SK-N-SH treated with all-trans-retinoic acid at 6 μM for 48 hours (cell line): Measurements from ENCODE around the gene PLCB4.
A peak's percentile ranks its signal among the peaks of the same experiment; 100 is the strongest.

Experiments
- ATAC-seq: fragments of 200-7000 bp; cut with Tn5 transposase; 3 replicates; pipeline ENCODE4 v1.9.1; 2020; ENCODE audit warnings: mild to moderate bottlenecking, moderate library complexity
- ARNTL ChIP-seq: fragments of 450-650 bp; formaldehyde crosslinking; IDR thresholded peaks from 2 replicates; pipeline ENCODE4 v1.5.0; 2020; ENCODE audit warnings: low read depth, mild to moderate bottlenecking, moderate library complexity, borderline replicate concordance
- BACH2 ChIP-seq: fragments of 250-450 bp; sonication (Bioruptor Pico); IDR thresholded peaks from 2 replicates; pipeline ENCODE4 v1.9.0; 2021; ENCODE audit warnings: mild to moderate bottlenecking, borderline replicate concordance
- CREB5 ChIP-seq: fragments of 250-450 bp; sonication (Bioruptor Pico); IDR thresholded peaks from 2 replicates; pipeline ENCODE4 v1.5.1; 2020; ENCODE audit warnings: low read depth, mild to moderate bottlenecking, moderate library complexity
- CSDC2 ChIP-seq: fragments of 250-450 bp; sonication (Bioruptor Pico); IDR thresholded peaks from 2 replicates; pipeline ENCODE4 v1.5.0; 2020; ENCODE audit warnings: mild to moderate bottlenecking, moderate library complexity
- CSRNP3 ChIP-seq: fragments of 250-450 bp; sonication (Bioruptor Pico); IDR thresholded peaks from 2 replicates; pipeline ENCODE4 v1.5.1; 2021; ENCODE audit warnings: mild to moderate bottlenecking, moderate library complexity
- ESRRG ChIP-seq: fragments of 250-450 bp; sonication (Bioruptor Pico); IDR thresholded peaks from 2 replicates; pipeline ENCODE4 v1.6.1; 2021; ENCODE audit warnings: mild to moderate bottlenecking
- GLIS3 ChIP-seq: fragments of 250-450 bp; sonication (Bioruptor Pico); IDR thresholded peaks from 2 replicates; pipeline ENCODE4 v1.5.0; 2020; ENCODE audit warnings: mild to moderate bottlenecking, moderate library complexity
- ISL1 ChIP-seq: fragments of 250-450 bp; sonication (Bioruptor Pico); IDR thresholded peaks from 2 replicates; pipeline ENCODE4 v2.1.2; 2022; ENCODE audit warnings: mild to moderate bottlenecking, moderate library complexity
- OSR1 ChIP-seq: fragments of 250-450 bp; sonication (Bioruptor Pico); IDR thresholded peaks from 2 replicates; pipeline ENCODE4 v1.8.0; 2022; ENCODE audit warnings: moderate library complexity, mild to moderate bottlenecking, inconsistent platforms
- PPARA ChIP-seq: fragments of 250-450 bp; sonication (Bioruptor Pico); IDR thresholded peaks from 2 replicates; pipeline ENCODE4 v1.5.0; 2020; ENCODE audit warnings: mild to moderate bottlenecking, borderline replicate concordance
- RARB ChIP-seq: fragments of 250-450 bp; sonication (Bioruptor Pico); IDR thresholded peaks from 2 replicates; pipeline ENCODE4 v1.8.0; 2021; ENCODE audit warnings: mild to moderate bottlenecking, moderate library complexity
- SNAI2 ChIP-seq: fragments of 250-450 bp; sonication (Bioruptor Pico); IDR thresholded peaks from 2 replicates; pipeline ENCODE4 v1.5.0; 2020; ENCODE audit warnings: mild to moderate bottlenecking, moderate library complexity
- TCF4 ChIP-seq: fragments of 250-450 bp; sonication (Bioruptor Pico); IDR thresholded peaks from 2 replicates; pipeline ENCODE4 v1.8.0; 2021; ENCODE audit warnings: mild to moderate bottlenecking, moderate library complexity, borderline replicate concordance
- TOX ChIP-seq: fragments of 250-450 bp; sonication (Bioruptor Pico); IDR thresholded peaks from 2 replicates; pipeline ENCODE4 v1.8.0; 2021; ENCODE audit warnings: mild to moderate bottlenecking, moderate library complexity, borderline replicate concordance
- ZC3H10 ChIP-seq: fragments of 250-450 bp; sonication (Bioruptor Pico); IDR thresholded peaks from 2 replicates; pipeline ENCODE4 v1.5.1; 2021; ENCODE audit warnings: mild to moderate bottlenecking, moderate library complexity
- ZFP3 ChIP-seq: fragments of 250-450 bp; sonication (Bioruptor Pico); IDR thresholded peaks from 2 replicates; pipeline ENCODE4 v1.5.0; 2020; ENCODE audit warnings: mild to moderate bottlenecking, moderate library complexity
- ZFP30 ChIP-seq: fragments of 450-650 bp; formaldehyde crosslinking; IDR thresholded peaks from 2 replicates; pipeline ENCODE4 v1.5.0; 2022; ENCODE audit warnings: mild to moderate bottlenecking, moderate library complexity
- ZNF565 ChIP-seq: fragments of 450-650 bp; formaldehyde crosslinking; conservative IDR thresholded peaks from 2 replicates; pipeline ENCODE4 v1.5.0; 2020; ENCODE audit warnings: low read depth, mild to moderate bottlenecking, moderate library complexity
- ZNF70 ChIP-seq: fragments of 450-650 bp; formaldehyde crosslinking; IDR thresholded peaks from 2 replicates; pipeline ENCODE4 v1.5.0; 2020; ENCODE audit warnings: mild to moderate bottlenecking, moderate library complexity
- ZNF8 ChIP-seq: fragments of 450-650 bp; formaldehyde crosslinking; IDR thresholded peaks from 2 replicates; pipeline ENCODE4 v1.5.0; 2020; ENCODE audit warnings: mild to moderate bottlenecking, moderate library complexity
- TF ChIP-seq, protein P1 (sequence below): fragments of 250-450 bp; sonication (Bioruptor Pico); IDR thresholded peaks from 2 replicates; pipeline ENCODE4 v1.8.0; 2020; ENCODE audit warnings: mild to moderate bottlenecking, moderate library complexity, borderline replicate concordance
- TF ChIP-seq, protein P2 (sequence below): fragments of 250-450 bp; sonication (Bioruptor Pico); IDR thresholded peaks from 2 replicates; pipeline ENCODE4 v1.8.0; 2021; ENCODE audit warnings: low read depth, mild to moderate bottlenecking, moderate library complexity, borderline replicate concordance
- TF ChIP-seq, protein P3 (sequence below): fragments of 250-450 bp; sonication (Bioruptor Pico); IDR thresholded peaks from 2 replicates; pipeline ENCODE4 v1.5.0; 2020; ENCODE audit warnings: mild to moderate bottlenecking, moderate library complexity

PLCB4 gene

GRCh38 chr20:9359561-9360308 lies 290.8 kb downstream of the PLCB4 start:
- TF ChIP-seq SNAI2 (CRISPR knock-in tag), result no peak
- no peak for TF ChIP-seq PPARA (CRISPR knock-in tag)
- no peak for TF ChIP-seq ARNTL (CRISPR knock-in tag)
- no peak for TF ChIP-seq ZNF70 (CRISPR knock-in tag)
- TF ChIP-seq GLIS3 (CRISPR knock-in tag), result no peak
- TF ChIP-seq OSR1 (CRISPR knock-in tag), result no peak
- no peak for TF ChIP-seq TOX (CRISPR knock-in tag)
- no peak for TF ChIP-seq ISL1 (CRISPR knock-in tag)
- no peak for TF ChIP-seq ESRRG (CRISPR knock-in tag)
- TF ChIP-seq BACH2, result no peak
- TF ChIP-seq RARB (CRISPR knock-in tag), result no peak
- TF ChIP-seq ZNF8, result no peak
- TF ChIP-seq ZC3H10 (CRISPR knock-in tag), result no peak
- TF ChIP-seq ZFP30 (CRISPR knock-in tag), result no peak
- no peak for TF ChIP-seq CREB5 (CRISPR knock-in tag)
- TF ChIP-seq, protein P1, sequence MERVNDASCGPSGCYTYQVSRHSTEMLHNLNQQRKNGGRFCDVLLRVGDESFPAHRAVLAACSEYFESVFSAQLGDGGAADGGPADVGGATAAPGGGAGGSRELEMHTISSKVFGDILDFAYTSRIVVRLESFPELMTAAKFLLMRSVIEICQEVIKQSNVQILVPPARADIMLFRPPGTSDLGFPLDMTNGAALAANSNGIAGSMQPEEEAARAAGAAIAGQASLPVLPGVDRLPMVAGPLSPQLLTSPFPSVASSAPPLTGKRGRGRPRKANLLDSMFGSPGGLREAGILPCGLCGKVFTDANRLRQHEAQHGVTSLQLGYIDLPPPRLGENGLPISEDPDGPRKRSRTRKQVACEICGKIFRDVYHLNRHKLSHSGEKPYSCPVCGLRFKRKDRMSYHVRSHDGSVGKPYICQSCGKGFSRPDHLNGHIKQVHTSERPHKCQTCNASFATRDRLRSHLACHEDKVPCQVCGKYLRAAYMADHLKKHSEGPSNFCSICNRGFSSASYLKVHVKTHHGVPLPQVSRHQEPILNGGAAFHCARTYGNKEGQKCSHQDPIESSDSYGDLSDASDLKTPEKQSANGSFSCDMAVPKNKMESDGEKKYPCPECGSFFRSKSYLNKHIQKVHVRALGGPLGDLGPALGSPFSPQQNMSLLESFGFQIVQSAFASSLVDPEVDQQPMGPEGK (CRISPR knock-in tag), result no peak
- no peak for TF ChIP-seq ZNF565 (CRISPR knock-in tag)
- ATAC-seq, result peak; percentile 81

DNA sequence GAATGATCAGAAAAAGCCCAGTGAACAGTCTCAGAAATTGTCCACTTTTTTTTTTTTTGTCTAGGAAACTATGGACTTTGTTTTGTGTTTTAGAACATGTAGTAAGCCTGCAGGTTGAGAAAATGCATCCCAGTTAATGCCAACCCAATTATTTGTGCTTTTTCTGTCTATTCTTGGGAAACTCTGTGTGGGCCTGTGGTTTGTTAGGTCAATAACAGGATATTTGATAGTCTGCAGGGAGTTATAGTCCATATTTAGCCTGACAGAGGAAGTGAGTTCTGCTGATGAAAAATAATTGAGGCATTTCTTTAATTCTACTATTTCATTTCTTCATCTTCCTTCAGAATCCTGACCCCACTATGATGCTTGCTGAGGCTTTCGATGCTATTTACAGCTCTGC lies 291.5 kb downstream of the PLCB4 start:
- TF ChIP-seq PPARA (CRISPR knock-in tag) (no peak), ARNTL (CRISPR knock-in tag) (no peak), ZFP3 (CRISPR knock-in tag) (no peak), ZNF8 (no peak), CSRNP3 (CRISPR knock-in tag) (no peak), ZNF70 (CRISPR knock-in tag) (no peak), CREB5 (CRISPR knock-in tag) (no peak), OSR1 (CRISPR knock-in tag) (no peak), BACH2 (no peak), TCF4 (CRISPR knock-in tag) (no peak), GLIS3 (CRISPR knock-in tag) (no peak), CSDC2 (CRISPR knock-in tag) (no peak), ESRRG (CRISPR knock-in tag) (no peak), RARB (CRISPR knock-in tag) (no peak), ZFP30 (CRISPR knock-in tag) (no peak)
- TF ChIP-seq, protein P2, sequence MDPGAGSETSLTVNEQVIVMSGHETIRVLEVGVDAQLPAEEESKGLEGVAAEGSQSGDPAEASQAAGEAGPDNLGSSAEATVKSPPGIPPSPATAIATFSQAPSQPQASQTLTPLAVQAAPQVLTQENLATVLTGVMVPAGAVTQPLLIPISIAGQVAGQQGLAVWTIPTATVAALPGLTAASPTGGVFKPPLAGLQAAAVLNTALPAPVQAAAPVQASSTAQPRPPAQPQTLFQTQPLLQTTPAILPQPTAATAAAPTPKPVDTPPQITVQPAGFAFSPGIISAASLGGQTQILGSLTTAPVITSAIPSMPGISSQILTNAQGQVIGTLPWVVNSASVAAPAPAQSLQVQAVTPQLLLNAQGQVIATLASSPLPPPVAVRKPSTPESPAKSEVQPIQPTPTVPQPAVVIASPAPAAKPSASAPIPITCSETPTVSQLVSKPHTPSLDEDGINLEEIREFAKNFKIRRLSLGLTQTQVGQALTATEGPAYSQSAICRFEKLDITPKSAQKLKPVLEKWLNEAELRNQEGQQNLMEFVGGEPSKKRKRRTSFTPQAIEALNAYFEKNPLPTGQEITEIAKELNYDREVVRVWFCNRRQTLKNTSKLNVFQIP (CRISPR knock-in tag), result no peak
- TF ChIP-seq, protein P1 (CRISPR knock-in tag), result no peak
- TF ChIP-seq, protein P3, sequence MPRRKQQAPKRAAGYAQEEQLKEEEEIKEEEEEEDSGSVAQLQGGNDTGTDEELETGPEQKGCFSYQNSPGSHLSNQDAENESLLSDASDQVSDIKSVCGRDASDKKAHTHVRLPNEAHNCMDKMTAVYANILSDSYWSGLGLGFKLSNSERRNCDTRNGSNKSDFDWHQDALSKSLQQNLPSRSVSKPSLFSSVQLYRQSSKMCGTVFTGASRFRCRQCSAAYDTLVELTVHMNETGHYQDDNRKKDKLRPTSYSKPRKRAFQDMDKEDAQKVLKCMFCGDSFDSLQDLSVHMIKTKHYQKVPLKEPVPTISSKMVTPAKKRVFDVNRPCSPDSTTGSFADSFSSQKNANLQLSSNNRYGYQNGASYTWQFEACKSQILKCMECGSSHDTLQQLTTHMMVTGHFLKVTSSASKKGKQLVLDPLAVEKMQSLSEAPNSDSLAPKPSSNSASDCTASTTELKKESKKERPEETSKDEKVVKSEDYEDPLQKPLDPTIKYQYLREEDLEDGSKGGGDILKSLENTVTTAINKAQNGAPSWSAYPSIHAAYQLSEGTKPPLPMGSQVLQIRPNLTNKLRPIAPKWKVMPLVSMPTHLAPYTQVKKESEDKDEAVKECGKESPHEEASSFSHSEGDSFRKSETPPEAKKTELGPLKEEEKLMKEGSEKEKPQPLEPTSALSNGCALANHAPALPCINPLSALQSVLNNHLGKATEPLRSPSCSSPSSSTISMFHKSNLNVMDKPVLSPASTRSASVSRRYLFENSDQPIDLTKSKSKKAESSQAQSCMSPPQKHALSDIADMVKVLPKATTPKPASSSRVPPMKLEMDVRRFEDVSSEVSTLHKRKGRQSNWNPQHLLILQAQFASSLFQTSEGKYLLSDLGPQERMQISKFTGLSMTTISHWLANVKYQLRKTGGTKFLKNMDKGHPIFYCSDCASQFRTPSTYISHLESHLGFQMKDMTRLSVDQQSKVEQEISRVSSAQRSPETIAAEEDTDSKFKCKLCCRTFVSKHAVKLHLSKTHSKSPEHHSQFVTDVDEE (CRISPR knock-in tag), result no peak
- ATAC-seq, result no peak
